Motor neuron (in vitro differentiated cells): ENCODE results near the gene C18orf32. TPM values are rescaled to one million over a fixed set of nuclear protein-coding genes. Genes with fewer than 3 reads are reported as not detected.
A peak's percentile ranks its signal among the peaks of the same experiment; 100 is the strongest.

Source experiments
- ATAC-seq, 8 experiments: fragments of 200-7000 bp; cut with Tn5 transposase; replicated peaks in 6 of 8; 2 replicates each; pipeline ENCODE4 v1.8.0; 2021; ENCODE audit warnings: mild to moderate bottlenecking in 8 of 8, moderate library complexity in 8 of 8
- H3K27ac ChIP-seq, 2 donors: fragments of 250-450 bp; sonication (Bioruptor Pico); 2 replicates each; pipeline ENCODE4 v1.9.0; 2021; ENCODE audit warnings: antibody characterized with exemption in 2 of 2, mild to moderate bottlenecking in 2 of 2, moderate library complexity in 1 of 2
- H3K4me1 ChIP-seq, 2 donors: fragments of 250-450 bp; sonication (Bioruptor Pico); replicated peaks in 1 of 2; 2 replicates each; pipeline ENCODE4 v1.6.1; 2021; ENCODE audit warnings: antibody characterized with exemption in 2 of 2, mild to moderate bottlenecking in 2 of 2, moderate library complexity in 1 of 2
- H3K4me3 ChIP-seq, 5 donors: fragments of 250-450 bp; sonication (Bioruptor Pico); 2 replicates each; pipeline ENCODE4 v1.9.0; 2021; ENCODE audit warnings: antibody characterized with exemption in 5 of 5, mild to moderate bottlenecking in 5 of 5, moderate library complexity in 4 of 5
- WGBS, 10 experiments: fragments of 450-650 bp; shearing (Covaris generic); methylation state at CpG; one replicate each; pipeline ENCODE4 v1.0.0; 2022; 5-methylcytosine and 5-hydroxymethylcytosine counted together
- in situ Hi-C, 9 experiments: fragments of 400-800 bp; cut with MboI; loops; one replicate each; pipeline ENCODE4 v1.15.0; 2021; ENCODE audit warnings: low sequenced_read_pairs in 9 of 9, low pct_unique_long_range_greater_than_20kb in 2 of 9; ENCODE audit not compliant: unreplicated experiment in 9 of 9
- total RNA-seq, 8 experiments: library from RNA; unstranded; fragments of 300-600 nt; gene quantifications; 2 replicates each; pipeline versions ENCODE4 v1.2.3 to v1.2.4, GENCODE V29; 2022

Gene C18orf32
- total RNA-seq, 8 experiments from 2014 or later: 29.2 to 127 (median 101) TPM

- WGBS, 10 experiments: 67 to 100% (median 95%) methylated on average over 1 to 2 of the region's 2 CpGs; no CpG with 5 or more reads in 1 of the 10 experiments
- in situ Hi-C loops: no loop called here
These were observed 8.4 kb upstream of the C18orf32 start for GRCh38 chr18:49495480-49495879.

GRCh38 chr18:49495076-49495475 is 8.0 kb upstream of the C18orf32 start:
- Histone ChIP-seq H3K4me1 (peaks cover 14 to 22% of the 10 kb centered on the region in 2 donors), H3K4me3 (no peak overlapping the region), H3K27ac (no peak overlapping the region)
- WGBS, 10 experiments: 50 to 83% (median 77%) methylated on average over 1 to 3 of the region's 3 CpGs; no CpG with 5 or more reads in 2 of the 10 experiments
- in situ Hi-C loops: no loop called here
- no peak for ATAC-seq

More at GRCh38 chr18:49495480-49495879, 8.4 kb upstream of the C18orf32 start:
- peaks cover 16 to 23% of the 10 kb centered on the region in 2 donors for H3K4me1 ChIP-seq
- H3K27ac ChIP-seq: no peak overlapping the region
- no peak for ATAC-seq
- no peak overlapping the region for H3K4me3 ChIP-seq

- no peak for ATAC-seq
- 5 to 100% (median 82%) methylated on average over 2 of the region's 2 CpGs; no CpG with 5 or more reads in 1 of the 10 experiments for WGBS, 10 experiments
- in situ Hi-C loops: no loop called here
- Histone ChIP-seq H3K27ac (no peak overlapping the region), H3K4me1 (peaks cover 12 to 19% of the 10 kb centered on the region in 2 donors), H3K4me3 (no peak overlapping the region)
These were observed 7.6 kb upstream of the C18orf32 start for GRCh38 chr18:49494660-49495059.

GRCh38 chr18:49492694-49493033 is 5.6 kb upstream of the C18orf32 start:
- Histone ChIP-seq H3K4me3 (peak overlapping the region in 1 of 5 donors; percentile 73), H3K4me1 (peaks cover 16 to 19% of the 10 kb centered on the region in 2 donors), H3K27ac (no peak overlapping the region)
- in situ Hi-C loops: no loop called here
- no peak for ATAC-seq
- 0 to 74% (median 47%) methylated on average over 1 to 6 of the region's 6 CpGs for WGBS, 10 experiments

GRCh38 chr18:49491857-49492693 is 5.0 kb upstream of the C18orf32 start, which contains the start of gene RPL17:
Gene RPL17, minus strand, starts transcription at chr18:49492465.
- Histone ChIP-seq H3K4me1 (peaks cover 18 to 19% of the 10 kb centered on the region in 2 donors), H3K4me3 (peak within 1 kb of the TSS; percentile 61 to 75 (median 72)), H3K27ac (peak within 1 kb of the TSS; percentile 75 to 92)
- WGBS, 10 experiments: 0 to 1% (median 0%) methylated on average over 5 to 27 of the region's 53 CpGs
- peak; percentile 84 to 98 (median 94) for ATAC-seq
- in situ Hi-C loops: no loop called here

- 0 to 29% (median 5%) methylated on average over 1 to 6 of the region's 7 CpGs for WGBS, 10 experiments
- peak overlapping the region; percentile 75 to 92 for H3K27ac ChIP-seq
- H3K4me1 ChIP-seq: peaks cover 18 to 19% of the 10 kb centered on the region in 2 donors
- ATAC-seq: no peak
- H3K4me3 ChIP-seq: peak overlapping the region; percentile 61 to 75 (median 72)
- in situ Hi-C loops: no loop called here
These were observed 4.5 kb upstream of the C18orf32 start for GRCh38 chr18:49491534-49491856.

GRCh38 chr18:49490246-49490762 is 3.3 kb upstream of the C18orf32 start:
- in situ Hi-C loops: no loop called here
- WGBS, 10 experiments: 4 to 100% (median 69%) methylated on average over 1 to 4 of the region's 4 CpGs; no CpG with 5 or more reads in 1 of the 10 experiments
- Histone ChIP-seq H3K27ac (no peak overlapping the region), H3K4me3 (no peak overlapping the region), H3K4me1 (peaks cover 27% of the 10 kb centered on the region in 2 donors)
- no peak for ATAC-seq

GRCh38 chr18:49487711-49488310 is 777 bp upstream of the C18orf32 start:
- Histone ChIP-seq H3K4me1 (peaks cover 22 to 28% of the 10 kb centered on the region in 2 donors), H3K27ac (peak overlapping the region; percentile 95 to 96), H3K4me3 (peak overlapping the region in 4 of 5 donors; percentile 61 to 91 (median 74))
- ATAC-seq: no peak
- in situ Hi-C loops: no loop called here
- WGBS, 10 experiments: 40 to 100% (median 65%) methylated on average over 1 to 8 of the region's 8 CpGs

GRCh38 chr18:49486606-49486952 is 455 bp downstream of the C18orf32 start:
- peak overlapping the region; percentile 95 to 96 for H3K27ac ChIP-seq

GRCh38 chr18:49486134-49486533 is 900 bp downstream of the C18orf32 start:
- peaks cover 17 to 25% of the 10 kb centered on the region in 2 donors for H3K4me1 ChIP-seq
- H3K4me3 ChIP-seq: peak overlapping the region; percentile 61 to 94 (median 87)
- in situ Hi-C loops: no loop called here
- ATAC-seq: no peak
- 9 to 60% (median 37%) methylated on average over 4 to 8 of the region's 8 CpGs for WGBS, 10 experiments
- peak overlapping the region; percentile 95 to 96 for H3K27ac ChIP-seq

More at GRCh38 chr18:49486606-49486952, 455 bp downstream of the C18orf32 start:
- peak; percentile 8 to 33 (median 26) for ATAC-seq
- H3K4me3 ChIP-seq: peak overlapping the region; percentile 61 to 94 (median 87)
- 0 to 20% (median 1%) methylated on average over 1 to 10 of the region's 10 CpGs for WGBS, 10 experiments
- peaks cover 19 to 28% of the 10 kb centered on the region in 2 donors for H3K4me1 ChIP-seq
- in situ Hi-C loops: no loop called here

GRCh38 chr18:49483198-49483597 is 3.8 kb downstream of the C18orf32 start:
- Histone ChIP-seq H3K4me3 (no peak overlapping the region), H3K4me1 (peaks cover 8 to 15% of the 10 kb centered on the region in 2 donors), H3K27ac (no peak overlapping the region)
- ATAC-seq: no peak
- in situ Hi-C loops: no loop called here

GRCh38 chr18:49481907-49482306 is 5.1 kb downstream of the C18orf32 start:
- Histone ChIP-seq H3K27ac (no peak overlapping the region), H3K4me3 (no peak overlapping the region), H3K4me1 (peaks cover 8 to 9% of the 10 kb centered on the region in 2 donors)
- in situ Hi-C loops: no loop called here
- whole genome bisulfite sequencing, 10 experiments: 81 to 100% (median 97%) methylated on average over 1 to 3 of the region's 3 CpGs
- ATAC-seq: no peak

- no peak for ATAC-seq
- 60 to 100% (median 89%) methylated on average over 1 to 4 of the region's 4 CpGs for WGBS, 10 experiments
- Histone ChIP-seq H3K27ac (no peak overlapping the region), H3K4me1 (peaks cover 8 to 9% of the 10 kb centered on the region in 2 donors), H3K4me3 (no peak overlapping the region)
- in situ Hi-C loops: no loop called here
These were observed 5.7 kb downstream of the C18orf32 start for GRCh38 chr18:49481317-49481716.
